Measurements from ENCODE around the gene RPS6KA5.
"Not testable (repeated sequence)": the region's sequence is repeated elsewhere in the genome, so short reads cannot be mapped to it uniquely, and the experiment has no call there.

RPS6KA5 gene

GRCh38 chr14:90846511-90846910, 213.9 kb downstream of the RPS6KA5 start:
- TF ChIP-seq, protein P1, sequence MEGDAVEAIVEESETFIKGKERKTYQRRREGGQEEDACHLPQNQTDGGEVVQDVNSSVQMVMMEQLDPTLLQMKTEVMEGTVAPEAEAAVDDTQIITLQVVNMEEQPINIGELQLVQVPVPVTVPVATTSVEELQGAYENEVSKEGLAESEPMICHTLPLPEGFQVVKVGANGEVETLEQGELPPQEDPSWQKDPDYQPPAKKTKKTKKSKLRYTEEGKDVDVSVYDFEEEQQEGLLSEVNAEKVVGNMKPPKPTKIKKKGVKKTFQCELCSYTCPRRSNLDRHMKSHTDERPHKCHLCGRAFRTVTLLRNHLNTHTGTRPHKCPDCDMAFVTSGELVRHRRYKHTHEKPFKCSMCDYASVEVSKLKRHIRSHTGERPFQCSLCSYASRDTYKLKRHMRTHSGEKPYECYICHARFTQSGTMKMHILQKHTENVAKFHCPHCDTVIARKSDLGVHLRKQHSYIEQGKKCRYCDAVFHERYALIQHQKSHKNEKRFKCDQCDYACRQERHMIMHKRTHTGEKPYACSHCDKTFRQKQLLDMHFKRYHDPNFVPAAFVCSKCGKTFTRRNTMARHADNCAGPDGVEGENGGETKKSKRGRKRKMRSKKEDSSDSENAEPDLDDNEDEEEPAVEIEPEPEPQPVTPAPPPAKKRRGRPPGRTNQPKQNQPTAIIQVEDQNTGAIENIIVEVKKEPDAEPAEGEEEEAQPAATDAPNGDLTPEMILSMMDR (IDR thresholded peaks at IDR 0.05; ENCODE audit: low read depth, low read length), result no peak

DNA sequence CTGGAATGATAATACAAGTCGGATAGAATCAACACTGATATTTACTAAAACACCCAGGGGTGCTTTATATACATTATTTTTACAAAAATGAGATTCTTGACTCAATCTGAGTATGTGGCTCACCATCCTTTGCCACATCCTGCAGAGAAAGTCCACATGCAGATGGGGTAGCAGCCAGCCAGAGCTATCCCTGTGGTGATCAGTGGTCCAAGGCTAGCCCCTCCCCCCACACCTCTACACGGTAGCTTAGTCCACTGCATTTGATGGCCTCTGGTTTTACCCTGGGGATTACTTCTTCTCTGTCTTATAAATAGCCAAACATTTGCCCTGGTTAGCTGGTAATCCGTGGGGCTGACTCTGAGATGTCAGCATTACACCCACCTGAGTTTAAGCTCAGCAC, 216.1 kb downstream of the RPS6KA5 start:
- TF ChIP-seq, protein P1 (IDR thresholded peaks at IDR 0.05; ENCODE audit: low read depth, low read length), result no peak
- no peak overlapping the region for H3K4me3 ChIP-seq (ENCODE audit: low read depth, low read length)

More at GRCh38 chr14:90846511-90846910, 213.9 kb downstream of the RPS6KA5 start:
- no peak overlapping the region for H3K4me3 ChIP-seq (ENCODE audit: low read depth, low read length)

- TF ChIP-seq, protein P1 (IDR thresholded peaks at IDR 0.05; ENCODE audit: low read depth, low read length), result no peak
- no peak overlapping the region for H3K4me3 ChIP-seq (ENCODE audit: low read depth, low read length)
Measured at GRCh38 chr14:90842726-90843125, 217.7 kb downstream of the RPS6KA5 start.

DNA sequence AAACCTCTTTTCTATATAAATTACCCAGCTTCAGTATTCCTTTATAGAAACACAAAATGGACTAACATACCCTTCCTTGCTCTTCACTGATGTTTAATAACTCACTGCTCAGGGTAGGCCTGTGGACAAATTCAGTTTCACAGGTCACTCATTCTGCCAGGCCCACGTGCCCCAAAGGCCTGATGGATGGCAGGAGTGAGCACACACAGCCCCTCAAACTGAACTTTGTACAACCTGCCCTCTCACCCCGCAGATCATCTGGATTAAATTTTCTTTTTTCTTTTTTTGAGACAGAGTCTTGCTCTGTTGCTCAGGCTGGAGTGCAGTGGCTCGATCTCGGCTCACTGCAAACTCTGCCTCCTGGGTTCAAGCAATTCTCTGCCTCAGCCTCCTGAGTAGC, 219.8 kb downstream of the RPS6KA5 start:
- H3K4me3 ChIP-seq (ENCODE audit: low read depth, low read length), result not testable (repeated sequence)

DNA sequence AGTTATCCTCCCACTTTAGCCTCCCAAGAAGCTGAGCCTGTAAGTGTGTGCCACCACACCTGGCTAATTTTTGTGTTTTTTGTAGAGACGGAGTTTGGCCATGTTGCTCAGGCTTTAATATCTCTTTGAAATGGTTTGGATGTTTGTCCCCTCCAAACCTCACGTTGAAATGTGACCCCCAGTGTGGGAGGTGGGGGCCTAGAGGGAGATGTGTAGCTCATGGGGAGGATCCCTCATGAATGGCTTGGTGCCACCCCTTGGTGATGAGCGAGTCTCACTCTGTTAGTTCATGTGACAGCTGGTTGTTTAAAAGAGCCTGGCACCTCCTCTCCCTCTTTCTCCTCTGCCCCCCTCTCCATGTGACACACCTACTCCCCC, 220.6 kb downstream of the RPS6KA5 start:
- TF ChIP-seq, protein P1 (IDR thresholded peaks at IDR 0.05; ENCODE audit: low read depth, low read length), result no peak

DNA sequence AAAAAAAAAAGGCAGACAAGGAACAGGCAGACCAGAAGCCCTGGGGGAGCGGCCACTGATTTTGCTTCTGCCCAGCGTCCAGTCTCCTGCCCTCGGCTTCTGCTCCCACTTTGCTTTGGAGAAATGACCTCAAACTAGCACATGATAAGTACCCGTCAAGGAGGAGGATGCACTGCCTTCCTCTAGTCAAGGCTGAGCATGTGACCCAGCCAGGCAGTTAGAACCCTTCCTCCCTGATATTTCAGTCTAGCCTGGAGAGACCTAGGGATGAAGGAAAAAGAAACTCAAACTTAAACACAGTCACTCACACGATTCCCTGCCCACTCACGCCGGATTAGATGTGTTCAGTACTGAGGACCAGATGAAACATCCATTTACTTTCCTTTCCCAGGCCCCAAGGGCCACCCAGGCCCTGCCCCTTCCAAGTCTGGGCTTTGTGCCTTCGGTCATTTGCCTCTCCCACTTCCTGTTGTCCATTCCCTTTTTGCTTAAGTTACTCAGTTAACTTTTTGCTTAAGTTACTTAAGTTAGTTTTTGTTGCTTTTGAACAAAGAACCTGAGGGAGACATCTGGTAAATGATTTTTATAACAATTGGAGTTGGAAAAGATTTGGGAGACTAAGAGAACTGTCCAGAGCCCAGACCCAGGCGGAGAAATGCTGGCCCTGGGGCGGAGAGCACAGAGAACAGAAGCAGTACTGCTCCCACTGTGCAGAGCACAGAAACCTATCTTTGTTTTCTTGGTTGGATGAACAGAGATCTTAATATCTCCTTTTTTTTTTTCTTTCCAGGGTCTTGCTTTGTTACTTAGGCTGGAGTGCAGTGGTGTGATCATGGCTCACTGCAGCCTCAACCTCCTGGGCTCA, 221.2 kb downstream of the RPS6KA5 start:
- no peak overlapping the region for H3K4me3 ChIP-seq (ENCODE audit: low read depth, low read length)
- TF ChIP-seq, protein P1 (IDR thresholded peaks at IDR 0.05; ENCODE audit: low read depth, low read length), result no peak

More for the DNA sequence above, 220.6 kb downstream of the RPS6KA5 start:
- H3K4me3 ChIP-seq (ENCODE audit: low read depth, low read length), result no peak overlapping the region

GRCh38 chr14:90838531-90838930, 221.9 kb downstream of the RPS6KA5 start:
- not testable (repeated sequence) for H3K4me3 ChIP-seq (ENCODE audit: low read depth, low read length)

GRCh38 chr14:90837355-90837754, 223.1 kb downstream of the RPS6KA5 start:
- TF ChIP-seq, protein P1 (IDR thresholded peaks at IDR 0.05; ENCODE audit: low read depth, low read length), result no peak
- no peak overlapping the region for H3K4me3 ChIP-seq (ENCODE audit: low read depth, low read length)

Measured in WI38 (cell line).